HepG2 (cell line): Measurements from ENCODE around the gene APC2. TPM values are rescaled to one million over a fixed set of nuclear protein-coding genes. Genes with fewer than 3 reads are reported as not detected.

ENCODE experiments used
- IKZF4 ChIP-seq: sonication (generic); formaldehyde crosslinking; IDR thresholded peaks from 2 replicates; pipeline ENCODE4 v1.5.1; 2020; ENCODE audit warnings: borderline replicate concordance, mild to moderate bottlenecking, low read depth, missing genetic modification reagents; ENCODE audit errors: not compliant biosample characterization
- KDM5A ChIP-seq: fragments of 200-600 bp; sonication (generic); IDR thresholded peaks from 2 replicates; pipeline ENCODE4 v1.7.0; 2018; ENCODE audit warnings: antibody characterized with exemption, mild to moderate bottlenecking, low read length, borderline replicate concordance
- MATR3 ChIP-seq: sonication (generic); formaldehyde crosslinking; IDR thresholded peaks from 2 replicates; pipeline ENCODE4 v1.4.0; 2020; ENCODE audit warnings: missing genetic modification reagents
- NR2F2 ChIP-seq: IDR thresholded peaks from 2 replicates; pipeline ENCODE4 v1.6.1; 2012; ENCODE audit warnings: low read depth, inconsistent platforms, borderline replicate concordance
- SNRNP70 ChIP-seq: fragments of 200-400 bp; formaldehyde crosslinking; IDR thresholded peaks from 2 replicates; pipeline ENCODE4 v1.6.1; 2017; ENCODE audit warnings: mild to moderate bottlenecking, low read depth, low read length, moderate library complexity
- ZNF138 ChIP-seq: sonication (generic); formaldehyde crosslinking; IDR thresholded peaks from 2 replicates; pipeline ENCODE4 v1.5.0; 2020; ENCODE audit warnings: mild to moderate bottlenecking, low read depth, missing genetic modification reagents
- ZNF720 ChIP-seq: sonication (generic); formaldehyde crosslinking; IDR thresholded peaks from 2 replicates; pipeline ENCODE4 v1.4.0; 2020; ENCODE audit warnings: missing genetic modification reagents
- polyA plus RNA-seq, 8 experiments: library from polyadenylated mRNA; depleted of rRNA in 3 of 8; stranded (reverse) in 7 of 8; unstranded in 1 of 8; fragments of >200 nt; fragmentation: Illumina TruSeq in 4 of 8; extraction: Trizol in 4 of 8; gene quantifications; 2 replicates each; pipeline versions ENCODE4 v1.2.1 to v1.2.3, GENCODE V29; 2011 to 2016; ENCODE audit warnings: low read depth in 4 of 8, missing spikeins in 1 of 8, mixed read lengths in 1 of 8; ENCODE audit not compliant: insufficient read depth in 1 of 8
- total RNA-seq, 5 experiments: library from RNA; depleted of rRNA; stranded (reverse); fragments of >200 nt; fragmentation: Illumina TruSeq; extraction: Trizol; gene quantifications; 2 replicates each; pipeline ENCODE4 v1.2.3, GENCODE V29; 2016; ENCODE audit warnings: low read depth in 1 of 5
- TF ChIP-seq, protein P1 (sequence below), 2 experiments: sonication (generic) in 1 of 2; formaldehyde crosslinking in 1 of 2; IDR thresholded peaks; 2 replicates each; pipeline versions ENCODE4 v1.4.0 to v1.6.1; 2016 to 2020; ENCODE audit warnings: borderline replicate concordance in 1 of 2, low read depth in 1 of 2, mild to moderate bottlenecking in 1 of 2, missing genetic modification reagents in 1 of 2
- TF ChIP-seq, protein P2 (sequence below): sonication (generic); formaldehyde crosslinking; IDR thresholded peaks from 2 replicates; pipeline ENCODE4 v1.9.0; 2022; ENCODE audit warnings: missing genetic modification reagents, mild to moderate bottlenecking, borderline replicate concordance
- TF ChIP-seq, protein P3 (sequence below): sonication (generic); formaldehyde crosslinking; IDR thresholded peaks from 2 replicates; pipeline ENCODE4 v1.4.0; 2020; ENCODE audit warnings: low read depth, mild to moderate bottlenecking, missing genetic modification reagents
- TF ChIP-seq, protein P4 (sequence below): sonication (generic); formaldehyde crosslinking; IDR thresholded peaks from 2 replicates; pipeline ENCODE4 v1.4.0; 2020; ENCODE audit warnings: missing genetic modification reagents, mild to moderate bottlenecking, borderline replicate concordance
- TF ChIP-seq, protein P5 (sequence below): sonication (generic); formaldehyde crosslinking; IDR thresholded peaks from 2 replicates; pipeline ENCODE4 v1.5.0; 2020; ENCODE audit warnings: missing genetic modification reagents

The APC2 gene
- total and polyA plus RNA-seq, 2 of the 13 experiments (the other 11 are each of a cell fraction or from before 2014, with no cell fraction given): 0.08 to 0.22 TPM

DNA sequence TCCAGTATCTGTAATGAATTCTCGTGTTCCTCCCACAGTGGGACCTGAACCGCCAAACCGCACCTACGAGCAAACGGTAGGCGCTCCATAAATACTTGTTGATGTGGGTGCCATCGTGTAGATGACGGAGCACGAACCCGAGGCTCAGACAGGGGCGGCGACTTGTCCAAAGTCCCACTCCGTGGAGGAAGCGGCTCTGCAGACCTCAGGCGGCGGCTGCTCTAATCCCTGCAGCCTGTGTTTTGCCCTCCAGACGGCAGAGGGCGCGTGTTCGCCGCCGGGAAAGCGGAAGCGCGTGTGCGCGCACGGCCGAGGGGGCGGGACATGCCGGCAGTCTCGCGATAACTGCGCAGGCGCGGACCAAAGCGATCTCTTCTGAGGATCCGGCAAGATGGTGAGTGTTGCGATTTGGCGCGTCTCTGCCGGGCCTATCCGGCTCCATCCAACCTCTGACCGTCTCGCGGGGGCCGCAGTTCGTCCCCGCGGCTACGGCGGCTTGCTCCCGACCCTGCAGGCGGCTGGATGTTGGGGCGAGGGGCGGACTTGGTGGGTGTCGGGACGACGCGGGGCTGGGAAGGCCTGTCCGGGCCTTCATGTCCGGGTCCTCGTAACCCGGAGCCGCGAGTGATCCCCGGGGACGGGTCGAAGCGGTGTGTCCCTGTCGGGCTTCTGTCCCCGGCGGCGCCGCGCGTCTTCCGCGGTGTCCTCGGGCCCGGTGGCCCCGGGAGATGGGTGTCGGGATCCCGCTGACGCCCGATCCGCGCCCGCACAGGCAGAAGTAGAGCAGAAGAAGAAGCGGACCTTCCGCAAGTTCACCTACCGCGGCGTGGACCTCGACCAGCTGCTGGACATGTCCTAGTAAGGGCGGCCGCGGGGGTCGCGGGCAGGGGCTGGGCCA, 11.6 kb upstream of the APC2 start, which contains the start of gene RPS15 (continued):
- TF ChIP-seq, protein P1, sequence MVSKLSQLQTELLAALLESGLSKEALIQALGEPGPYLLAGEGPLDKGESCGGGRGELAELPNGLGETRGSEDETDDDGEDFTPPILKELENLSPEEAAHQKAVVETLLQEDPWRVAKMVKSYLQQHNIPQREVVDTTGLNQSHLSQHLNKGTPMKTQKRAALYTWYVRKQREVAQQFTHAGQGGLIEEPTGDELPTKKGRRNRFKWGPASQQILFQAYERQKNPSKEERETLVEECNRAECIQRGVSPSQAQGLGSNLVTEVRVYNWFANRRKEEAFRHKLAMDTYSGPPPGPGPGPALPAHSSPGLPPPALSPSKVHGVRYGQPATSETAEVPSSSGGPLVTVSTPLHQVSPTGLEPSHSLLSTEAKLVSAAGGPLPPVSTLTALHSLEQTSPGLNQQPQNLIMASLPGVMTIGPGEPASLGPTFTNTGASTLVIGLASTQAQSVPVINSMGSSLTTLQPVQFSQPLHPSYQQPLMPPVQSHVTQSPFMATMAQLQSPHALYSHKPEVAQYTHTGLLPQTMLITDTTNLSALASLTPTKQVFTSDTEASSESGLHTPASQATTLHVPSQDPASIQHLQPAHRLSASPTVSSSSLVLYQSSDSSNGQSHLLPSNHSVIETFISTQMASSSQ (IDR thresholded peaks at IDR 0.05; ENCODE audit: low read depth): no peak
- TF ChIP-seq, protein P1 (CRISPR knock-in tag; IDR thresholded peaks at IDR 0.05; ENCODE audit: borderline replicate concordance): peak; percentile 85; the same call in 1 of the 2 replicates
- TF ChIP-seq ZNF720 (CRISPR knock-in tag) (no peak), NR2F2 (no peak), SNRNP70 (no peak), ZNF138 (CRISPR knock-in tag) (peak; percentile 86; the same call in 1 of the 2 replicates), MATR3 (CRISPR knock-in tag) (no peak), IKZF4 (CRISPR knock-in tag) (peak; percentile 93), KDM5A (peak; percentile 52; the same call in 1 of the 2 replicates)
- TF ChIP-seq, protein P2, sequence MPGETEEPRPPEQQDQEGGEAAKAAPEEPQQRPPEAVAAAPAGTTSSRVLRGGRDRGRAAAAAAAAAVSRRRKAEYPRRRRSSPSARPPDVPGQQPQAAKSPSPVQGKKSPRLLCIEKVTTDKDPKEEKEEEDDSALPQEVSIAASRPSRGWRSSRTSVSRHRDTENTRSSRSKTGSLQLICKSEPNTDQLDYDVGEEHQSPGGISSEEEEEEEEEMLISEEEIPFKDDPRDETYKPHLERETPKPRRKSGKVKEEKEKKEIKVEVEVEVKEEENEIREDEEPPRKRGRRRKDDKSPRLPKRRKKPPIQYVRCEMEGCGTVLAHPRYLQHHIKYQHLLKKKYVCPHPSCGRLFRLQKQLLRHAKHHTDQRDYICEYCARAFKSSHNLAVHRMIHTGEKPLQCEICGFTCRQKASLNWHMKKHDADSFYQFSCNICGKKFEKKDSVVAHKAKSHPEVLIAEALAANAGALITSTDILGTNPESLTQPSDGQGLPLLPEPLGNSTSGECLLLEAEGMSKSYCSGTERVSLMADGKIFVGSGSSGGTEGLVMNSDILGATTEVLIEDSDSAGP (CRISPR knock-in tag): peak; percentile 97
- TF ChIP-seq, protein P3, sequence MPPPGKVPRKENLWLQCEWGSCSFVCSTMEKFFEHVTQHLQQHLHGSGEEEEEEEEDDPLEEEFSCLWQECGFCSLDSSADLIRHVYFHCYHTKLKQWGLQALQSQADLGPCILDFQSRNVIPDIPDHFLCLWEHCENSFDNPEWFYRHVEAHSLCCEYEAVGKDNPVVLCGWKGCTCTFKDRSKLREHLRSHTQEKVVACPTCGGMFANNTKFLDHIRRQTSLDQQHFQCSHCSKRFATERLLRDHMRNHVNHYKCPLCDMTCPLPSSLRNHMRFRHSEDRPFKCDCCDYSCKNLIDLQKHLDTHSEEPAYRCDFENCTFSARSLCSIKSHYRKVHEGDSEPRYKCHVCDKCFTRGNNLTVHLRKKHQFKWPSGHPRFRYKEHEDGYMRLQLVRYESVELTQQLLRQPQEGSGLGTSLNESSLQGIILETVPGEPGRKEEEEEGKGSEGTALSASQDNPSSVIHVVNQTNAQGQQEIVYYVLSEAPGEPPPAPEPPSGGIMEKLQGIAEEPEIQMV (CRISPR knock-in tag): peak; percentile 97
- TF ChIP-seq, protein P4, sequence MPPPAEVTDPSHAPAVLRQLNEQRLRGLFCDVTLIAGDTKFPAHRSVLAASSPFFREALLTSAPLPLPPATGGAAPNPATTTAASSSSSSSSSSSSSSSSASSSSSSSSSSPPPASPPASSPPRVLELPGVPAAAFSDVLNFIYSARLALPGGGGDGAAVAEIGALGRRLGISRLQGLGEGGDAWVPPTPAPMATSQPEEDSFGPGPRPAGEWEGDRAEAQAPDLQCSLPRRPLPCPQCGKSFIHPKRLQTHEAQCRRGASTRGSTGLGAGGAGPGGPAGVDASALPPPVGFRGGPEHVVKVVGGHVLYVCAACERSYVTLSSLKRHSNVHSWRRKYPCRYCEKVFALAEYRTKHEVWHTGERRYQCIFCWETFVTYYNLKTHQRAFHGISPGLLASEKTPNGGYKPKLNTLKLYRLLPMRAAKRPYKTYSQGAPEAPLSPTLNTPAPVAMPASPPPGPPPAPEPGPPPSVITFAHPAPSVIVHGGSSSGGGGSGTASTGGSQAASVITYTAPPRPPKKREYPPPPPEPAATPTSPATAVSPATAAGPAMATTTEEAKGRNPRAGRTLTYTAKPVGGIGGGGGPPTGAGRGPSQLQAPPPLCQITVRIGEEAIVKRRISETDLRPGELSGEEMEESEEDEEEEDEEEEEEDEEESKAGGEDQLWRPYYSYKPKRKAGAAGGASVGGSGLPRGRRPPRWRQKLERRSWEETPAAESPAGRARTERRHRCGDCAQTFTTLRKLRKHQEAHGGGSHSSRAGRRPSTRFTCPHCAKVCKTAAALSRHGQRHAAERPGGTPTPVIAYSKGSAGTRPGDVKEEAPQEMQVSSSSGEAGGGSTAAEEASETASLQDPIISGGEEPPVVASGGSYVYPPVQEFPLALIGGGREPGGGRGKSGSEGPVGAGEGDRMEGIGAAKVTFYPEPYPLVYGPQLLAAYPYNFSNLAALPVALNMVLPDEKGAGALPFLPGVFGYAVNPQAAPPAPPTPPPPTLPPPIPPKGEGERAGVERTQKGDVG (CRISPR knock-in tag): peak; percentile 90
- TF ChIP-seq, protein P5, sequence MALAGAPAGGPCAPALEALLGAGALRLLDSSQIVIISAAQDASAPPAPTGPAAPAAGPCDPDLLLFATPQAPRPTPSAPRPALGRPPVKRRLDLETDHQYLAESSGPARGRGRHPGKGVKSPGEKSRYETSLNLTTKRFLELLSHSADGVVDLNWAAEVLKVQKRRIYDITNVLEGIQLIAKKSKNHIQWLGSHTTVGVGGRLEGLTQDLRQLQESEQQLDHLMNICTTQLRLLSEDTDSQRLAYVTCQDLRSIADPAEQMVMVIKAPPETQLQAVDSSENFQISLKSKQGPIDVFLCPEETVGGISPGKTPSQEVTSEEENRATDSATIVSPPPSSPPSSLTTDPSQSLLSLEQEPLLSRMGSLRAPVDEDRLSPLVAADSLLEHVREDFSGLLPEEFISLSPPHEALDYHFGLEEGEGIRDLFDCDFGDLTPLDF (CRISPR knock-in tag): peak; percentile 85
